ENCODE measurements around the gene ADK.

DNA sequence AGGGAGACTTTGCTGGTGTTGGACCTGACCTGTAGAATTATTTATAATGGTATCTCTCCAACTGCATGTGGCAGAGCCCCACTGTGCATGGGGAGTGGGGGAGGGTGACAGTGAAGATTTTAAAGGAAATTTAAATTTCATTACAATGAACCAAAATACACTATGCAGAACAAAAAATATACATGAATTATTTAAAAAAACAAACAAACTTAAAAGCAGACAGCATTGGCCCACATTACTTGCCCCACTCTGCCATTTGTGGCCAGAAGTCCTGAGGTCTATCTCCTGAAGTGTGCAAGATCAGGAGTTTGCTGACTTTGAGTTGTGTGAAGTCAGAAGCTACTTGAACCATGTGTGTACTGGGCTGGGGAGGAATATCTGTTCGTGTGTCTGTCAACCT is 40.9 kb upstream of the ADK start:
- TF ChIP-seq EZH2 (IDR thresholded peaks at IDR 0.05; ENCODE audit: low read length, missing control alignments) = no peak
- TF ChIP-seq, protein P1, sequence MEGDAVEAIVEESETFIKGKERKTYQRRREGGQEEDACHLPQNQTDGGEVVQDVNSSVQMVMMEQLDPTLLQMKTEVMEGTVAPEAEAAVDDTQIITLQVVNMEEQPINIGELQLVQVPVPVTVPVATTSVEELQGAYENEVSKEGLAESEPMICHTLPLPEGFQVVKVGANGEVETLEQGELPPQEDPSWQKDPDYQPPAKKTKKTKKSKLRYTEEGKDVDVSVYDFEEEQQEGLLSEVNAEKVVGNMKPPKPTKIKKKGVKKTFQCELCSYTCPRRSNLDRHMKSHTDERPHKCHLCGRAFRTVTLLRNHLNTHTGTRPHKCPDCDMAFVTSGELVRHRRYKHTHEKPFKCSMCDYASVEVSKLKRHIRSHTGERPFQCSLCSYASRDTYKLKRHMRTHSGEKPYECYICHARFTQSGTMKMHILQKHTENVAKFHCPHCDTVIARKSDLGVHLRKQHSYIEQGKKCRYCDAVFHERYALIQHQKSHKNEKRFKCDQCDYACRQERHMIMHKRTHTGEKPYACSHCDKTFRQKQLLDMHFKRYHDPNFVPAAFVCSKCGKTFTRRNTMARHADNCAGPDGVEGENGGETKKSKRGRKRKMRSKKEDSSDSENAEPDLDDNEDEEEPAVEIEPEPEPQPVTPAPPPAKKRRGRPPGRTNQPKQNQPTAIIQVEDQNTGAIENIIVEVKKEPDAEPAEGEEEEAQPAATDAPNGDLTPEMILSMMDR (conservative IDR thresholded peaks at IDR 0.05 in 1 of 2, IDR thresholded peaks at IDR 0.05 in 1 of 2; ENCODE audit: low read depth in 1 of 2, low read length in 2 of 2) = no peak

All from fibroblast of lung (primary cell).